HG03066 (cell line): ENCODE data around the gene NKAPD1.
"Not testable (repeated sequence)": the region's sequence is repeated elsewhere in the genome, so short reads cannot be mapped to it uniquely, and the experiment has no call there.

Experiments used
- ATAC-seq: cut with Tn5 transposase; IDR thresholded peaks from one replicate; pipeline ENCODE4 v1.9.1; 2021; ENCODE audit warnings: low read depth; ENCODE audit not compliant: unreplicated experiment

The NKAPD1 gene, protein sequence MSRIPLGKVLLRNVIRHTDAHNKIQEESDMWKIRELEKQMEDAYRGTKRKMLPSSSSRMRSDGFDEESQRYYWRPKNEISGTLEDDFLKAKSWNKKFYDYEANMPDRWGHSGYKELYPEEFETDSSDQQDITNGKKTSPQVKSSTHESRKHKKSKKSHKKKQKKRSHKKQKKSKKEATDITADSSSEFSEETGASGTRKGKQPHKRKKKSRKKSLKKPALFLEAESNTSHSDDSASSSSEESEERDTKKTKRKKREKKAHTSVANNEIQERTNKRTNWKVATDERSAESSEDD

DNA sequence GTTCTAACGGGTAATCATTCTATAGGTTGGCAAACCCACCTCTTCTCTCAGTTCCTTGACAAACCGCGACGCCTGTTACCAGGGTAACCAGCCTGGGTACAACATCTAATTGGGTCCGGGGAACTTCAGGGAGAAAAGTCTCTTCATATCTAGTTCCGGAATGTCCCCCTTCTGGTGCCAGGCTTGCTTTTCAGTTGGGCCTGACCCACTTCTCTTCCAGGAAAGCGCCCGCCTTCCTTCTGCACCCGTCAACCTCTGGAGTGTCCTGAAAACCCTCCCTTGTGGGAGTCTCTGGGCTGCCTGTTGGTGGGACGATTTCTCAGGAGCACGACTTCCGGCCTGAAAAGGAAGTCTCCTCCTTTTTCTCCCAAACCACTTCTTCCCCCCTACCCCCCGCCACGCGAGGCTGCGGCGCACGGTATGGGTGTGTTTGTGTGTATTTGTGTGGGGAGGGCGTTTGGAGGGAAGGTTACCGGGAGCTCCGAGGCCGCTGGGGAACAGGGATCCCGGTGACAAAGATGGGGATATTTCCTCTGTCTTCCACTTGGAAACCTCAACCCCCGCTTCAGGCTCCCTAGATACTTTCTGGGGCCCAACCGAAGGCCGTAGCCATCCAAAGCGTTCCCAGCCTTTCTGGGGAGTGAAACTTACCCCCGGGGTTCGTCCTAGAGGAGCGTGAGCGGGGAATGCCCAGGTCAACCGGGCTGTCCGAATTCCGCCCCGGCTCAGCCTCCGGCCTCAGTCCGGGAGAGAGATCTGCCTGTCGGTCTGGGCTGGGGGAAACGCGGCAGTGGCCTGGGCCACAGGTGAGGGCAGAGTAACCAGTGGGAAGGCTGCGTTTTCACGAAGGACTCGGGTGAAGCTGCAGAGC lies at the start of gene NKAPD1, which contains the start of gene PIH1D2:
NKAPD1 (plus strand) TSS at position 359 of the 871 bp plus-strand sequence. CDS start 1,276 bp downstream, outside the sequence.
PIH1D2 (minus strand) TSS at position 77 of the 871 bp plus-strand sequence. CDS start 843 bp downstream, outside the sequence.
- peak; percentile 89 for ATAC-seq

DNA sequence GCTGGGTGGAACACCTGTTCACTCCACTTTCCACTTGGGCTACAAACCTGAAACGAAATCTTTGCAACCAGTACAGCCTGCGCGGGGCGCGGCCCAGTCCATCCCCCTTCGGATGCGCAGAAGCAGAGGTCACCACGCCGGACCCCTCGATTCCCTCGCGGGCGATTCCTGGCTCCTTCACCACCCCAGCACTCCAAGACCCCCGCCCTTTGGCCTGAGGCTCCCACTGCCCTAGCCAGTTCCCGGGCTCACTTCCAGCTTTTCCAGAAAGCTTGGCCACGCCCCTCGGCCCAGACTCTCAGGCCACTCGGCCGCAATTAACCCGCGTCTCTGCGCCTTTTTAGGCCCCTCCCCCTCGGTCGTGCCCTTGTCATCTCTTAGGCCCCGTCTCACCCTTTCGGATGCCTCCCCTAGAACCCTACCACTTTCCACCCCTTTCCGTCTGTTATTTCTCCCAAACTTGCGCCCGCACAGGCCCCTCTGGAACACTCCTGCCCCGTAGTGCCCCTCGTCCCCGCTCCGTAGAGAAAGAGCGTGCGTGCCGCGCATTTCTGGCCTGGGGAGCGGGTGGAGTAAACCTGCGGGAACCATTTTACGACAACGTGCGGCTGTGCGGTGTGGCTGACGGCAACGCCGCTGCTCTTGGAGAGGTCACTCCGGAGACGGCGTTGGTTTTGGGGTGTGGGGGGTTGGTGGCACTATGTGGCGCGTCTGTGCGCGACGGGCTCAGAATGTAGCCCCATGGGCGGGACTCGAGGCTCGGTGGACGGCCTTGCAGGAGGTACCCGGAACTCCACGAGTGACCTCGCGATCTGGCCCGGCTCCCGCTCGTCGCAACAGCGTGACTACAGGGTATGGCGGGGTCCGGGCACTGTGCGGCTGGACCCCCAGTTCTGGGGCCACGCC lies 49.1 kb upstream of the NKAPD1 start, which contains the start of gene DLAT:
DLAT (plus strand) TSS at position 636 of the 906 bp plus-strand sequence; CDS start at position 701, 65 bp downstream.
- ATAC-seq = peak; percentile 67

DNA sequence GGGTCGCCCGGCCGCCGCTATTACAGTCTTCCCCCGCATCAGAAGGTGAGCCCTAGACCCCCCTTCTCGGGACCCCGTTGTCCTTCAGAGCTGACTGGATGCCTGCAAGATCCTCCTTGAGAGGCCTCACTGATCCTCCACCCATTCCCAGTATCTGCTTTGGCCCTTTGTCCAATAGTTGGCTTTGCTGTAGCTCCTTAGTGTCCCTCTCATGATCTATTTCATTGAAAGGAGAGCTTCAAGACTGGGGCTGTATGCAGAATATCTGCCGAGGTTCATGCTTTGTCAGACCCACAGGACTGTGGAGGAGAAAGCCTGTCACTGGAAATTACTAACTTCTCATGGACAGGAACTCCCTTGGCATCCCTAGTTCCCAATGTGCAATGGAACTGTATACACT lies 48.4 kb upstream of the NKAPD1 start:
- ATAC-seq = peak; percentile 14

DNA sequence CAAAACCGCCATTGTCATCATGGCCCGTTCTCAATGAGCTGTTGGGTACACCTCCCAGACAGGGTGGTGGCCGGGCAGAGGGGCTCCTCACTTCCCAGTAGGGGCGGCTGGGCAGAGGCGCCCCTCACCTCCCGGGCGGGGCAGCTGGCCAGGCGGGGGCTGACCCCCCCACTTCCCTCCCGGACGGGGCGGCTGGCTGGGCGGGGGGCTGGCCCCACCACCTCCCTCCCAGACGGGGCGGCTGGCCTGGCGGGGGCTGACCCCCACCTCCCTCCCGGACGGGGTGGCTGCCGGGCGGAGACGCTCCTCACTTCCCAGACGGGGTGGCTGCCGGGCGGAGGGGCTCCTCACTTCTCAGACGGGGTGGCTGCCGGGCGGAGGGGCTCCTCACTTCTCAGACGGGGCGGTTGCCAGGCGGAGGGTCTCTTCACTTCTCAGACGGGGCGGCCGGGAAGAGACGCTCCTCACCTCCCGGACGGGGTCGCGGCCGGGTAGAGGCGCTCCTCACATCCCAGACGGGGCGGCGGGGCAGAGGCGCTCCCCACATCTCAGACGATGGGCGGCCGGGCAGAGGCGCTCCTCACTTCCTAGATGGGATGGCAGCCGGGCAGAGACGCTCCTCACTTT lies 47.2 kb upstream of the NKAPD1 start:
- ATAC-seq = not testable (repeated sequence)

DNA sequence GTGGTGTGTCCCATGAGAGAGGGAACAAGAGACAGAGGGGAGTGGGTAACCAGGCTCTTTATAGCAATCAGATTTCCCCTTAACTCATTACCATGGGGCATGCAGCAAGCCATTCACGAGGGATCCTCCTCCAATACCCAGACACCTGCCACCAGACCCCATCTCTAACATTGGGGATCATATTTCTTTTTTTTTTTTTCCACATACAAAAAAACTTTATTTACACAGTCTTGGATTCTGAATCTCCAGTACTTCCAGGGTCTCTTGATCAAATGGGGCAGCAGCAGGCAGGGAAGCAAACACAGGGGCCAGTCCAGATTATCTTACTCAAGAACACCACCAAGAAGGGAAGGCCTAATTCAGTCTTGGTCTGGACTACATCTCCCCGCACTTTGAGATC lies 44.6 kb upstream of the NKAPD1 start:
- no peak for ATAC-seq

DNA sequence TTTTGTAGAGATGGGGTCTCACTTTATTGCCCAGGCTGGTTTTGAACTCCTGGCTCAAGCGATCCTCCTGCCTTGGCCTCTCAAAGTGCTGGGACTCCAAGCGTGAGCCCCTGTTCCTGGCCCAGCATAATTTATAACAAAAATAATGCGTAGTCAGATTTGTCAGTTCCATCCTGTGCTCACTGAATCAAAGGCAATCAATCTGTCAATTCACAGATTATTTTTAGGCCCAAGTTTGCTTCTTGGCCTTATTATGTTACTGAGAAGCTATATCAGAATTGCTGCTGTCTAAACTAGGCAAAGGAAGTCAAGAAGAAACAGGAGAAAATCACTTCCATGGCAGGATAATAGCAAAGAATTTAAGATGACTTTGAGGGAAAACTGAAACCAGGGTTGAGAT lies 40.2 kb upstream of the NKAPD1 start:
- no peak for ATAC-seq

DNA sequence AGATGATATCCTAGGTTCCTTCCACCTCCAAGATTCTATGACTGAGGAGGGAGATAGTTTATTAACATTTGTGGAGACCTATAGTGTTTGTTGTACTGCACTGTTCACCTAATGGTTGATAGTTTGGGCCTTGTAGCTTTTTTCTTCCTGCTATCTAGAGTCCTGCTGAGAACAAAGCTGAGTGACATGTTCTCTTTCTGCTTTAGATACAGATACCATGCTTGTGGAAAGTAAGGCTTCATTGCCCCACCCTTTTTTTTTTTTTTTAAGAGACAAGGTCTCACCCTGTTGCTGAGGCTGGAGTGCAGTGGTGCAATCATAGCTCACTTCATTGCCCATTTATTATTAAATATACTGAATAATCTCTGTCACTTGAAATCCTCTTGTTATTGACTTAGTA lies 36.6 kb upstream of the NKAPD1 start:
- ATAC-seq = no peak

DNA sequence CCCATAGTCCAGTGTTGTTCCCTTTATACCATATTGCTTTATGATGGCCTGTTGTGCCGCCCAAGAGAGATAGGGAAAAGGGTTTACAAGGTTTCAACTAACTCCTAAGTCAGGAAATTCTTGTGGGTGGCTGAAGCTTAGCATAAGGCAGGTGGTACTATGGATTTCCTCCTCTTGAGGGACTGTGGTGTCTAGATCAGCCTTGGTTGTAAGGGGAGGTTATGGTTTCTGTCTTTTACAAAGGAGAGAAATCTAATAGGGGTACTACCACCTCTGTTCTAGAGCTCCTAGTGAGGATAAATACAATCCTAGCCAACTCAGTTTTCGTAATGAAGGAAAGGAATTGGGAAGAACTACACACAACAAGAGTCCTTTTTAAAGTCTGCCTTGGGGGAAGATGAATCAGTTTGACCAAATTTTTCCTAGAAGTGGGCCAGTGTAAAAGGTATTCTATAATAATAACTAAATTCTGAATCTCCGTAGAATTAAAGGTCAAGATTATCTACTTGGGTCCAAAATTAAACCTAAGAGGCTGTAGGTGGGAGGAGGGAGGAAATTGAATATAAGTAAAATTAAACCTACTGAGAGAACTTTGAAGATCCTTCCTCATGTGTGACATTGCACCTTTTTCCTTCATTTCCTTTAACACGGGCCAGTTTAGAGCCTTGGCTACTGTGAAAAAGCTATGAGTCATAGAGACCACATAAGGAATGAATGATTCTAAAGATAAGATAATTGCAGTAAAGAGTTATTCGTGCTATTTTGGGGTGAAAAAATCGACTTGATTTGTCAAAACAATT lies 31.7 kb upstream of the NKAPD1 start:
- ATAC-seq = no peak

DNA sequence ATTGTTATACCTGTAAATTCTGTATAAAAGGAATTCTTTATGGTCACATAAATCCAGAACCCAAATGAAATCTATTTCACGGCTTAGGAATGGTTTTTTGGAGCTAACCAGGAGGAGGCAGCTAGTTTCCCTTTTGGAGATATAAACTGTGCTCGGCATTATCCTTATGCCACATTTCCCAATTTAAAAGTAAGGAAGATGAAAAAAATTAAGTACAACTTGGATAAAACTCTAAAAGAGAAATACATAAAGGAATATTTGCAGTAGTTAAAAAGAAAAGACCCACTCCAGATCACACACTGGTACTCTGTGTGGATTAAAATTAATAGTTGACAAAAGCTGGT lies 31.2 kb upstream of the NKAPD1 start:
- ATAC-seq = no peak

DNA sequence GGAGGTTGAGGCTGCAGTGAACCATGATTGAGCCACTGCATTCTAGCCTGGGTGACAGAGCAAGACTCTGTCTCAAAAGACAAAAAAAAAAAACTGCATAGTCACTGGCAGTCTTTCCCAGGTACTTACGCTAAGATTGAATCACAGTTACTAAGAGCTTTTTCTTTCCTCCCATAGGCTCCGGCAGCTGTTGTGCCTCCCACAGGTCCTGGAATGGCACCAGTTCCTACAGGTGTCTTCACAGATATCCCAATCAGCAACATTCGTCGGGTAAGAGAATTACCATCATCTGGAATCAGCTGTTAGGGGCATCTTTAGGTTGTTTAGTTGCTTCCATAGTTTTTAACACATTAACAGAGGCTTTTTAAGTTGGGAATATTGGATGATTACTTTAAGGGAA lies 29.1 kb upstream of the NKAPD1 start:
- ATAC-seq = no peak

DNA sequence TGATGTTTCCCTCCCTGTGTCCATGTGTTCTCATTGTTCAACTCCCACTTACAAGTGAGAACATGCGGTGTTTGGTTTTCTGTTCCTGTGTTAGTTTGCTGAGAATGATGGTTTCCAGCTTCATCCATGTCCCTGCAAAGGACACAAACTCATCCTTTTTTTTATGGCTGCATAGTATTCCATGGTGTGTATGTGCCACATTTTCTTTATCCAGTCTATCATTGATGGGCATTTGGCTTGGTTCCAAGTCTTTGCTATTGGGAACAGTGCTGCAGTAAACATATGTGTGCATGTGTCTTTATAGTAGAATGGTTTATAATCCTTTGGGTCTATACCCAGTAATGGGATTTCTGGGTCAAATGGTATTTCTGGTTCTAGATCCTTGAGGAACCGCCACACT lies 27.5 kb upstream of the NKAPD1 start:
- ATAC-seq = not testable (repeated sequence)

DNA sequence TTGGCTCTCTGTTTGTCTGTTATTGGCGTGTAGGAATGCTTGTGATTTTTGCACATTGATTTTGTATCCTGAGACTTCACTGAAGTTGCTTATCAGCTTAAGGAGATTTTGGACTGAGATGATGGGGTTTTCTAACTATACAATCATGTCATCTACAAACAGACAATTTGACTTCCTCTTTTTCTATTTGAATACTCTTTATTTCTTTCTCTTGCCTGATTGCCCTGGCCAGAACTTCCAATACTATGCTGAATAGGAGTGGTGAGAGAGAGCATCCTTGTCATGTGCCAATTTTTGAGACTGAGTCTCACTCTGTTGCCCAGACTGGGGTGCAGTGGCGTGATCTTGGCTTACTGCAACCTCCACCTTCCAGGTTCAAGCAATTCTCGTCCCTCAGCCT lies 25.8 kb upstream of the NKAPD1 start:
- not testable (repeated sequence) for ATAC-seq

DNA sequence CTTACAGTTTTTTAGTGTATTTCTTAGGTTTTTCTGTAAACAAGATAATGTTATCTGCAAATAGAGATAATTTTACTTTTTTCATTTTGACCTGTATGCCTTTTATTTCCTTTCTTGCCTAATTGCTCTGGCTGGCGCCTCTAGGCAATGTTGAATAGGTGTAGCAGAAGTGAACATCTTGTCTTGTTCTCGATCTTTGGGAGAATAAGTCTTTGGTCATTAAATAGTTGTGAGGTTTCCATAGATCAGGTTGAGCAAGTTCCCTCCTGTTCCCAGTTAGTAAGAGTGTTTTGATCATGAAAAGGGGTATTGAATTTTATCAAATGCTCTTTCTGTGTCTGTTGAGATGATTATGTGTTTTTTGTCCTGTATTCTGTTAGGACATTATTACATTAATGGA lies 24.3 kb upstream of the NKAPD1 start:
- no peak for ATAC-seq

DNA sequence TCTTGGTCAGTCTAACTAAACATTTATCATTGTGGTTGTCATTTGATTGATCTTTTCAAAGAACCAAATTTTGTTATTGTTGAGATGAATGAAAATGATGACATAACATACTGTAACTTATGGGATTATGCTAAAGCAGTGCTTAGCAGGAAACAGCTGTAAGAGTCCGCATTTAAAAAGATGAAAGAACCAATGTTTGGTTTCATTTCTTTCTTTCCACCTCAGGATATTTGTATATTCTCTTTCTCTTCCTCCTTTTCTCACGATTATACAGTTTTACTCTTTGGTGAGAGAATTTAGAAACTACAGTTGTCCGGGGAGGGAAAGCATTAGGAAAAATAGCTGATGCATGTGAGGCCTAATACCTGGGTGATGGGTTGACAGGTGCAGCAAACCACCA lies 23.4 kb upstream of the NKAPD1 start:
- peak; percentile 85 for ATAC-seq

DNA sequence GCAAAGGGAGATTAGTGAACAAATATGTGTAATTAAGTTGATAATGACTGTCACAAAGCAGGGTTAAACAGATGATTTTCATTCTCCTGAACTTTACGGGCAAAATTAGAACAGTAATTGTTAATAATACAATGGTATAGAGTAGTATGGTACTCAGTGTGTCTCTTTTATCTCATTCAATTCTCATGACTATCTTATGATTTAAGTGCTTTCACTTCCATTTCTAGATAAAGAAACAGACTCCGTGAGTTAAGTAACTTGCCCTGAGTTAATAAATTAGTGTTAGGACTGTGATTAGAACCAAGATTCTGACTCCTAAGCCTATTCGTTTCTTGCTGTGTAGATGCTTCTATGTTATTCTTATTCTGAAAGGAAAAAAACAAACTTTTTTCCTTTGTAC lies 22.3 kb upstream of the NKAPD1 start:
- ATAC-seq = no peak

DNA sequence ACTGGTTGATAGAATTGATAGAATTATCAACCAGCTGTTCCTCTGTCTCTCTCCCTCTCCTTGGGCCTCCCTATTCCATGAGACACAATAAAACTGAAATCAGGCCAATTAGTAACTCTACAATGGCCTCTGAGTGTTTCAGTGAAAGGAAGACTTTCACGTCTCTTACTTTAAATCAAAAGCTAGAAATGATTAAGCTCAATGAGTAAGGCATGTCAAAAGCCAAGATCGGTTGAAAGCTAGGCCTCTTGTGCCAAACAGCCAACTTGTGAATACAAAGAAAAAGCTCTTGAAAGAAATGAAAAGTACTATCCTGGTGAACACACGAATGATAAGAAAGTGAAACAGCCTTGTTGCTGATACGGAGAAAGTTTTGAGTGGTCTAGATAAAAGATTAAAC lies 16.9 kb upstream of the NKAPD1 start:
- ATAC-seq = no peak

DNA sequence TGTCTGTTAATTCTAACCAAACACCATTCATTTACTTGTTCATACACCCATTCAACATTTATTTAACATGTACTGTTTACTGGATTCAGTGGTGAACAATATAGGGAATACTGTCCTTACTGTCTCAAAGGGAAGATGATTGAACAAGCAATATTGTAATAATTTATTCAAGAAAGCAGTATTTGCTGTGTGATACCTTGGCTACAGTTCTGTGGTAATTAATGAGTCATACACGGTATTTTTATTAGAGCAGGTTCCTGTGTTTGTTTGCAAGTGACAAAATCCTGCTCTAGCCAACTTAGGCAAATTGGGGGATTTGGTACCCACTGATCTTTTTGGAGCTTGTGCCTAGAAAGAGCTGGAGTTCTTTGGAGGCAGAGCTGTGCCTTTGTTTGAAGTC lies 16.0 kb upstream of the NKAPD1 start:
- no peak for ATAC-seq

DNA sequence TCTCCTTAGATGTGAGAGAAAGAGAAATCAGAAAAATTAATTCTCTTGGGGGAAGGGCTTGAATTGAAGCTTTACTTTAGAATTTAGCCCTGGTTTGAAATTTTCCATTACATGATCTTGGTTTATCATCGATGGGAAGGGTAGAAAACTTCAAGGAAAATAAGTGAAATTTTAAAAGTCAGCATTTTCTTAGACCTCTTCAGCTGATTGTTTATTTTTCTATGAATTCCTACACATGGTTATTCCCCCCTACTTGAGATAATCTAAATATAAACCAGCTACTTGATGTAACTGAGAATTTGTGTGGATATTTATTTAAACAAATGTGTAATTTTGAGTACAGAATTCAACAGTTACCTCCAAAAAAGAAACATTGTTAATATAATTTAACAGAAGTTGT lies 11.2 kb upstream of the NKAPD1 start:
- ATAC-seq = no peak

DNA sequence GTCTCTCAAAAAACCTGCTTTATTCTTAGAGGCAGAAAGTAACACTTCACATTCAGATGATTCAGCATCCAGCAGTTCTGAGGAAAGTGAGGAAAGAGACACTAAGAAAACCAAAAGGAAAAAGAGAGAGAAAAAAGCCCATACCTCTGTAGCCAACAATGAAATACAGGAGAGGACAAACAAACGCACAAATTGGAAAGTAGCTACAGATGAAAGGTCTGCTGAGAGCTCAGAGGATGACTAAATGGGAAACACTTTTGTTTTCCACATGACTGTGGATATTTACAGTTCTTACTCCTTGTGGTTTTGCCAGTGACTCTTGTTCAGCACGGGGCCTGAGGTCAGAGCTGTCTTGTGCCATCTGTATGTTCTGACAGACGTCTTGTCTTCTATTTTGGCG lies 8.6 kb downstream of the NKAPD1 start:
- no peak for ATAC-seq
